Measurements from ENCODE around the gene EDEM2.
"Not testable (repeated sequence)": the region's sequence is repeated elsewhere in the genome, so short reads cannot be mapped to it uniquely, and the experiment has no call there.

The EDEM2 gene

GRCh38 chr20:35171438-35171752 is 24.3 kb upstream of the EDEM2 start:
- DNase-seq (ENCODE audit: low read depth), result no peak

GRCh38 chr20:35168701-35169409 is 21.7 kb upstream of the EDEM2 start:
- not testable (repeated sequence) for DNase-seq (ENCODE audit: low read depth)

GRCh38 chr20:35167787-35168186 is 20.7 kb upstream of the EDEM2 start:
- no peak for DNase-seq (ENCODE audit: low read depth)

GRCh38 chr20:35166242-35166830 is 19.2 kb upstream of the EDEM2 start:
- no peak for DNase-seq (ENCODE audit: low read depth)

- no peak for DNase-seq (ENCODE audit: low read depth)
These were observed 18.4 kb upstream of the EDEM2 start for GRCh38 chr20:35165221-35166185.

GRCh38 chr20:35164531-35164930 is 17.4 kb upstream of the EDEM2 start:
- not testable (repeated sequence) for DNase-seq (ENCODE audit: low read depth)

GRCh38 chr20:35160341-35160740 is 13.2 kb upstream of the EDEM2 start:
- not testable (repeated sequence) for DNase-seq (ENCODE audit: low read depth)

GRCh38 chr20:35156978-35157377 is 9.8 kb upstream of the EDEM2 start:
- DNase-seq (ENCODE audit: low read depth), result no peak

- DNase-seq (ENCODE audit: low read depth), result no peak
These were observed 8.8 kb upstream of the EDEM2 start for GRCh38 chr20:35155936-35156335.

- DNase-seq (ENCODE audit: low read depth), result no peak
These were observed 4.6 kb upstream of the EDEM2 start for GRCh38 chr20:35151736-35152135.

- DNase-seq (ENCODE audit: low read depth), result no peak
These were observed 3.9 kb upstream of the EDEM2 start for GRCh38 chr20:35150846-35151579.

GRCh38 chr20:35147575-35148071 is 487 bp upstream of the EDEM2 start:
- DNase-seq (ENCODE audit: low read depth), result not testable (repeated sequence)

GRCh38 chr20:35146299-35146919 is 727 bp downstream of the EDEM2 start:
- DNase-seq (ENCODE audit: low read depth), result no peak

- DNase-seq (ENCODE audit: low read depth), result no peak
These were observed 2.0 kb downstream of the EDEM2 start for GRCh38 chr20:35145141-35145564.

- no peak for DNase-seq (ENCODE audit: low read depth)
These were observed 2.4 kb downstream of the EDEM2 start for GRCh38 chr20:35144694-35145093.

- no peak for DNase-seq (ENCODE audit: low read depth)
These were observed 11.1 kb downstream of the EDEM2 start for GRCh38 chr20:35135867-35136586.

GRCh38 chr20:35134880-35135279 is 12.3 kb downstream of the EDEM2 start:
- DNase-seq (ENCODE audit: low read depth), result no peak

- DNase-seq (ENCODE audit: low read depth), result no peak
These were observed 12.7 kb downstream of the EDEM2 start for GRCh38 chr20:35134472-35134871.

GRCh38 chr20:35133735-35134134 is 13.4 kb downstream of the EDEM2 start:
- DNase-seq (ENCODE audit: low read depth), result no peak

GRCh38 chr20:35133031-35133430 is 14.1 kb downstream of the EDEM2 start:
- no peak for DNase-seq (ENCODE audit: low read depth)

GRCh38 chr20:35131934-35132333 is 15.2 kb downstream of the EDEM2 start:
- no peak for DNase-seq (ENCODE audit: low read depth)
